PC-9 (cell line): ENCODE measurements around the gene IQSEC3. TPM values are rescaled to one million over a fixed set of nuclear protein-coding genes. Genes with fewer than 3 reads are reported as not detected.
A peak's percentile ranks its signal among the peaks of the same experiment; 100 is the strongest.

Experiments used
- BruUV-seq: library from RNA; stranded (reverse); fragments of 400-500 nt; replicated peaks from 2 replicates; lab custom pipeline; 2021; lab: Mats Ljungman, UMichigan
- CTCF ChIA-PET: fragments of 300-600 bp; sonication (Branson Sonifier 250); formaldehyde crosslinking; loops from one replicate; lab custom pipeline; 2022; ENCODE audit warnings: antibody characterized with exemption; lab: Charles Lee
- POLR2A ChIA-PET: fragments of 300-600 bp; sonication (Branson Sonifier 250); formaldehyde crosslinking; loops from one replicate; lab custom pipeline; 2022; ENCODE audit warnings: antibody characterized with exemption; ENCODE audit not compliant: unreplicated experiment; lab: Charles Lee
- DNase-seq, 2 experiments: peaks; one replicate each; pipeline versions ENCODE4 v3.0.0 to v3.0.0-alpha.2; 2015 to 2022; ENCODE audit warnings: mixed read lengths in 1 of 2
- H2AFZ ChIP-seq: fragments of 200-600 bp; sonication (generic); 2 replicates; pipeline ENCODE4 v1.8.1; 2017; ENCODE audit warnings: antibody characterized with exemption
- H3F3A ChIP-seq: fragments of 200-600 bp; sonication (generic); 2 replicates; pipeline ENCODE4 v1.8.1; 2017; ENCODE audit warnings: antibody characterized with exemption, mild to moderate bottlenecking, low read depth; ENCODE audit not compliant: insufficient read depth
- H3K27ac ChIP-seq: fragments of 200-600 bp; sonication (generic); 2 replicates; pipeline ENCODE4 v1.6.1; 2016; ENCODE audit warnings: mixed run types
- H3K27me3 ChIP-seq: fragments of 200-600 bp; sonication (generic); 2 replicates; pipeline ENCODE4 v1.6.1; 2016; ENCODE audit warnings: low read depth, mixed run types; ENCODE audit not compliant: insufficient read depth
- H3K36me3 ChIP-seq: fragments of 200-600 bp; sonication (generic); 2 replicates; pipeline ENCODE4 v1.6.1; 2016; ENCODE audit warnings: low read depth, mixed run types
- H3K4me1 ChIP-seq: fragments of 200-600 bp; sonication (generic); replicated peaks from 2 replicates; pipeline ENCODE4 v1.6.1; 2016; ENCODE audit warnings: mixed run types; ENCODE audit not compliant: insufficient read depth
- H3K4me2 ChIP-seq: fragments of 200-600 bp; sonication (generic); 2 replicates; pipeline ENCODE4 v1.6.1; 2017; ENCODE audit warnings: mixed run types
- H3K4me3 ChIP-seq: fragments of 200-600 bp; sonication (generic); 2 replicates; pipeline ENCODE4 v1.6.1; 2016; ENCODE audit warnings: mixed run types
- H3K79me2 ChIP-seq: fragments of 200-600 bp; sonication (generic); 2 replicates; pipeline ENCODE4 v1.6.1; 2017; ENCODE audit warnings: low read depth, mixed run types
- H3K9me2 ChIP-seq: fragments of 200-600 bp; sonication (generic); 2 replicates; pipeline ENCODE4 v1.8.1; 2017; ENCODE audit warnings: mild to moderate bottlenecking; ENCODE audit not compliant: insufficient read depth
- H3K9me3 ChIP-seq: fragments of 200-600 bp; sonication (generic); 2 replicates; pipeline ENCODE4 v1.8.1; 2016; ENCODE audit warnings: low read depth; ENCODE audit not compliant: insufficient read depth
- H4K20me1 ChIP-seq: fragments of 200-600 bp; sonication (generic); 2 replicates; pipeline ENCODE4 v1.8.1; 2017; ENCODE audit not compliant: insufficient read depth
- EZH2 ChIP-seq: fragments of 200-600 bp; sonication (generic); IDR thresholded peaks from 2 replicates; pipeline ENCODE4 v1.8.0; 2017; ENCODE audit warnings: antibody characterized with exemption, low read depth
- intact Hi-C: fragments of 100-400 bp; cut with micrococcal nuclease; formaldehyde crosslinking; loops from one replicate; pipeline ENCODE4 v1.10.0; 2022; ENCODE audit not compliant: unreplicated experiment
- total RNA-seq: library from RNA; stranded (reverse); gene quantifications from 2 replicates; pipeline ENCODE4 v1.2.3, GENCODE V29; 2021
- TF ChIP-seq, protein P1 (sequence below): fragments of 200-600 bp; sonication (generic); conservative IDR thresholded peaks from 2 replicates; pipeline ENCODE4 v1.6.1; 2017; ENCODE audit warnings: mixed run types, antibody characterized with exemption, mild to moderate bottlenecking, moderate library complexity

The IQSEC3 gene
- total RNA-seq, 1 experiment from 2014 or later = not detected

DNA sequence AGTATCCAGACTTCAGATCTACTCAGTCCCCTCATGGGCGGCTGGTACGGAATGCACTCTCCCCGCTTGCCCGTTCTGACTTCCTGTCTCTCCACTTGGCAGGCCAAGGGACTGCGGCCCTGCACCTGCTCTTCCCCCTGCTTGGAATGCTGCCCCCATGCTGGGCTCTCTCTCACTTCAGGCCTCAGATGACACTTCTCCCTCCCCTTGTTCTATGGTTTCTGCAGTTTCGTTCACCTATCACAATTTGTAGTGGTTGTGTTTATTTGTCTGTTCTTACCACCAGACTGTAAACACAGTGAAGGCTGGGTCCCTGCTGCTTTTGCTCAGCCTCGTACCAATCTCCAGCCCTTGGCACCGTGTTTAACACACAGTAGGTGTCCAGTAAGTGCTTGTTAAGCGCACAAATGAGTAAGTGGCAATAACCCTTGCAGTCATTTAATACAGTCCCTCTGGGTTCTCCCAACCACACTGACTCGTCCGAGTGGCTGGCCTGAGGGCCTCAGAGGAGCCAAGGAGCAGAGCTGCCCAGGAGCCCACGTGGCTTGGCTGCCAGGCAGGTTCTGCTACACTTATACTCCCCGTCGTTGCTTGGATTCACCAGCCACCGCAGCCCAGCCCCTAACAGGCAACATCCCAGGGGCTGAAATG is 135.6 kb downstream of the IQSEC3 start:
- ChIA-PET CTCF (interaction anchor here (0.6 kb wide), 1 partner anchor 23 kb away, joined by 3 read pairs; no protein-coding TSS in a partner anchor), POLR2A (no interaction called here)
- Histone ChIP-seq H3K27ac (no peak overlapping the region), H3K9me2 (no peaks in the 10 kb centered on the region), H3K4me3 (no peak overlapping the region), H3K9me3 (no peaks in the 10 kb centered on the region), H3K79me2 (no peaks in the 10 kb centered on the region), H3K36me3 (no peaks in the 10 kb centered on the region), H2AFZ (no peak overlapping the region), H3K4me1 (no peaks in the 10 kb centered on the region), H3K4me2 (no peak overlapping the region), H4K20me1 (no peaks in the 10 kb centered on the region), H3K27me3 (peaks cover 61% of the 10 kb centered on the region), H3F3A (no peaks in the 10 kb centered on the region)
- no peak for TF ChIP-seq EZH2
- TF ChIP-seq, protein P1, sequence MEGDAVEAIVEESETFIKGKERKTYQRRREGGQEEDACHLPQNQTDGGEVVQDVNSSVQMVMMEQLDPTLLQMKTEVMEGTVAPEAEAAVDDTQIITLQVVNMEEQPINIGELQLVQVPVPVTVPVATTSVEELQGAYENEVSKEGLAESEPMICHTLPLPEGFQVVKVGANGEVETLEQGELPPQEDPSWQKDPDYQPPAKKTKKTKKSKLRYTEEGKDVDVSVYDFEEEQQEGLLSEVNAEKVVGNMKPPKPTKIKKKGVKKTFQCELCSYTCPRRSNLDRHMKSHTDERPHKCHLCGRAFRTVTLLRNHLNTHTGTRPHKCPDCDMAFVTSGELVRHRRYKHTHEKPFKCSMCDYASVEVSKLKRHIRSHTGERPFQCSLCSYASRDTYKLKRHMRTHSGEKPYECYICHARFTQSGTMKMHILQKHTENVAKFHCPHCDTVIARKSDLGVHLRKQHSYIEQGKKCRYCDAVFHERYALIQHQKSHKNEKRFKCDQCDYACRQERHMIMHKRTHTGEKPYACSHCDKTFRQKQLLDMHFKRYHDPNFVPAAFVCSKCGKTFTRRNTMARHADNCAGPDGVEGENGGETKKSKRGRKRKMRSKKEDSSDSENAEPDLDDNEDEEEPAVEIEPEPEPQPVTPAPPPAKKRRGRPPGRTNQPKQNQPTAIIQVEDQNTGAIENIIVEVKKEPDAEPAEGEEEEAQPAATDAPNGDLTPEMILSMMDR = no peak
- intact Hi-C loops = no loop called here
- BruUV-seq = no TSS peak
- peak; percentile 29 to 52 for DNase-seq

- peaks cover 64% of the 10 kb centered on the region for H3K27me3 ChIP-seq
- no TSS peak for BruUV-seq
- H2AFZ ChIP-seq = no peak overlapping the region
- no peaks in the 10 kb centered on the region for H3F3A ChIP-seq
- no peak for DNase-seq
- H3K4me2 ChIP-seq = no peak overlapping the region
- ChIA-PET CTCF (interaction anchor here (0.6 kb wide), 1 partner anchor 24 kb away, joined by 3 read pairs; no protein-coding TSS in a partner anchor), POLR2A (no interaction called here)
- H3K36me3 ChIP-seq = no peaks in the 10 kb centered on the region
- TF ChIP-seq, protein P1 = no peak
- TF ChIP-seq EZH2 = no peak
- H3K4me1 ChIP-seq = no peaks in the 10 kb centered on the region
- no peaks in the 10 kb centered on the region for H3K9me3 ChIP-seq
- no peaks in the 10 kb centered on the region for H3K79me2 ChIP-seq
- H3K4me3 ChIP-seq = no peak overlapping the region
- no peaks in the 10 kb centered on the region for H4K20me1 ChIP-seq
- intact Hi-C loops = no loop called here
- no peak overlapping the region for H3K27ac ChIP-seq
- no peaks in the 10 kb centered on the region for H3K9me2 ChIP-seq
Observed at GRCh38 chr12:203074-203461, 136.5 kb downstream of the IQSEC3 start.

DNA sequence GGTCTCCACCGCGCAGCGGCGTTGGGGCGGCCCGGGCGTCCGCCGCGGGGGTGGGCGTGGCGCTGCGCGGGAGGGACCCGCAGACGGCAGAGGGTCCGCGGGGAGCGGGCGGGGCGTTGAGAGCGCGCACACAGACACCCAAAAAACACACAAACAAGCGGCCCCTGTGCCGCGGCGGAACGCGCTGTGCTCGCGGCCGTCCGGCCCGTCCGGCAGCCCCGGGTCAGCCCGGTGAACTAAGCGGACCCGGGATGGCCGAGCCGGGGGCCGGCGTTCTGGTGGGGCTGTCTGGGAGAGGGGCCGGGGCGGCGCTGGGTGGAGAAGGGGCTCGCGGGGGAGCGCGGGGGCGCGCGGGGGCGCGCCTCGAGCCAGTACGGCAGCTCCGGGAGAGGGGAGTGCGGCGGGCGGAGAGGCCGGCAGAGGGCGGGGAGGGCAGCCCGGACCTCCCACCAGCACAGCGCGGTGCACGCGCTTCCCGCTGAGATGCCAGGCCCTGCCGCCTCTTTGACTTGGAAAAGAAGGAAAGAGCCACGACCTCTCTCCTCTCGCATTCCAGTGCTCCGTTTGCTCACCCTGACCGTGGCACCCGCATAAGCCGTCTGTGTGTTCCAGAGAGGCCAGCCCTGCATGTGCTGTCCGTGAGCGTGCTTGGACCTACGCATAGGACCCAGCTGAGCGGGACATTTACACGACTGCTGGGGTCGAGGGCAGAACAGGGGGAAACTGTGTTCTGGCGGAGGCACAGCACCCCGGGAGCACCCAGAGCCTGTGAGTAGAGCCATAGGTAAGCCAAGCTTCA is 137.1 kb downstream of the IQSEC3 start:
- H3K4me2 ChIP-seq = no peak overlapping the region

More for the DNA sequence above, 137.1 kb downstream of the IQSEC3 start:
- no peaks in the 10 kb centered on the region for H3F3A ChIP-seq
- BruUV-seq = no TSS peak
- no peaks in the 10 kb centered on the region for H4K20me1 ChIP-seq
- H3K4me3 ChIP-seq = no peak overlapping the region
- no peaks in the 10 kb centered on the region for H3K4me1 ChIP-seq
- no peaks in the 10 kb centered on the region for H3K79me2 ChIP-seq
- ChIA-PET POLR2A (no interaction called here), CTCF (no interaction called here)
- H3K27me3 ChIP-seq = peaks cover 62% of the 10 kb centered on the region
- TF ChIP-seq, protein P1 = no peak
- no peak for TF ChIP-seq EZH2
- no peaks in the 10 kb centered on the region for H3K9me3 ChIP-seq
- DNase-seq = no peak
- no peaks in the 10 kb centered on the region for H3K9me2 ChIP-seq
- H3K27ac ChIP-seq = no peak overlapping the region
- H3K36me3 ChIP-seq = no peaks in the 10 kb centered on the region
- H2AFZ ChIP-seq = no peak overlapping the region
- intact Hi-C loops = no loop called here
